OCI-LY3 (cell line): ENCODE measurements around the gene SYT7.

Experiments
- CTCF ChIP-seq: fragments of 200-600, 300-600 bp; sonication (generic); IDR thresholded peaks from 2 replicates; pipeline ENCODE4 v1.5.1; 2014; ENCODE audit warnings: antibody characterized with exemption, low read length, low read depth
- EZH2phosphoT487 ChIP-seq: fragments of 200-600 bp; shearing (Covaris generic); IDR thresholded peaks from 2 replicates; pipeline ENCODE4 v1.6.1; 2018; ENCODE audit warnings: antibody characterized with exemption, mixed run types, low read depth

GRCh38 chr11:61475433-61475832 is 105.4 kb downstream of the SYT7 start:
- TF ChIP-seq CTCF = no peak
- TF ChIP-seq EZH2phosphoT487 = no peak
